ENCODE measurements around the gene IQCH. TPM values are rescaled to one million over a fixed set of nuclear protein-coding genes. Genes with fewer than 3 reads are reported as not detected.

IQCH gene
- total RNA-seq, 1 experiment from 2014 or later, result 1.1 TPM

GRCh38 chr15:67543348-67543718 lies 288.7 kb downstream of the IQCH start:
- no peak overlapping the region for H3K4ac ChIP-seq (ENCODE audit: low read depth, low read length)
- no peak overlapping the region for H4K8ac ChIP-seq (replicated peaks; ENCODE audit: insufficient read length, low read depth, low read length)
- H3K56ac ChIP-seq (ENCODE audit: insufficient read length, low read depth, low read length), result no peak overlapping the region
- H3K18ac ChIP-seq (ENCODE audit: insufficient read length, low read depth, low read length), result no peak overlapping the region
- peak overlapping the region; percentile 71 for H3K4me2 ChIP-seq (ENCODE audit: insufficient read depth, insufficient read length, low read length)
- H3K27me3 Mint-ChIP-seq (ENCODE audit: low read depth), result peaks cover 6% of the 10 kb centered on the region
- H2BK5ac ChIP-seq (ENCODE audit: insufficient read length, low read length), result no peak overlapping the region
- no peak overlapping the region for H3K27ac Mint-ChIP-seq
- no peaks in the 10 kb centered on the region for H3K9me3 ChIP-seq (ENCODE audit: control insufficient read depth, low read depth, low read length)
- TF ChIP-seq CTCF (conservative IDR thresholded peaks at IDR 0.05), result no peak
- WGBS (ENCODE audit: extremely low coverage, insufficient read length, low lambda C conversion rate), result no CpG with 5 or more reads among the region's 7 CpGs
- no peaks in the 10 kb centered on the region for H3K79me2 ChIP-seq (ENCODE audit: insufficient read depth, low read length)
- no peak overlapping the region for H2AK5ac ChIP-seq (ENCODE audit: insufficient read length, low read length)
- H3K27ac ChIP-seq (ENCODE audit: insufficient read length, low read depth, low read length), result no peak overlapping the region
- H4K5ac ChIP-seq (ENCODE audit: insufficient read length, low read depth, low read length), result no peak overlapping the region
- H2BK12ac ChIP-seq (ENCODE audit: insufficient read length, low read depth, low read length), result no peak overlapping the region
- peaks cover 10% of the 10 kb centered on the region for H3K23me2 ChIP-seq (ENCODE audit: insufficient read length, low read depth, low read length, poor library complexity, severe bottlenecking)
- peaks cover 4% of the 10 kb centered on the region; the same call in 1 of the 2 replicates for H3K4me1 ChIP-seq (ENCODE audit: insufficient read depth, low read length)
- H3K23ac ChIP-seq (ENCODE audit: insufficient read length, low read depth, low read length), result no peak overlapping the region
- H3T11ph ChIP-seq (ENCODE audit: low read length), result no peak overlapping the region
- peaks cover 0 to 13% (median 9%) of the 10 kb centered on the region in 3 experiments; a peak in 2 of 7 replicates for H3K36me3 Mint-ChIP-seq (ENCODE audit: insufficient read depth in 1 of 3, low read depth in 3 of 3)
- H2BK120ac ChIP-seq (ENCODE audit: low read depth, low read length, poor library complexity, severe bottlenecking), result no peak overlapping the region
- no peaks in the 10 kb centered on the region for H3K79me1 ChIP-seq (ENCODE audit: insufficient read depth, low read depth, low read length, poor library complexity, severe bottlenecking)
- peak overlapping the region; percentile 21 for H3K9ac ChIP-seq (ENCODE audit: extremely low read depth, insufficient read length, low read length)
- H2BK20ac ChIP-seq (ENCODE audit: low read depth, low read length, poor library complexity, severe bottlenecking), result no peak overlapping the region
- H3K14ac ChIP-seq (ENCODE audit: insufficient read depth, low read length), result no peak overlapping the region
- H4K91ac ChIP-seq (ENCODE audit: insufficient read length, low read depth, low read length), result no peak overlapping the region
- no peak for DNase-seq
- peaks cover 23 to 24% of the 10 kb centered on the region in 2 experiments for H3K4me1 Mint-ChIP-seq
- H3K9me3 Mint-ChIP-seq, result no peaks in the 10 kb centered on the region
- H2AFZ ChIP-seq (ENCODE audit: low read length), result no peak overlapping the region
- no peaks in the 10 kb centered on the region for H4K20me1 ChIP-seq (ENCODE audit: control insufficient read depth, insufficient read depth, insufficient read length)
- H3K4me3 Mint-ChIP-seq, result peak overlapping the region; percentile 92 to 95
- H3K27me3 ChIP-seq (ENCODE audit: insufficient read depth, low read length), result no peaks in the 10 kb centered on the region
- no peak overlapping the region for H2BK15ac ChIP-seq (ENCODE audit: low read depth, low read length)

All from H9 (cell line).